Tibial nerve (tissue), 4 donors: ENCODE data around the gene CEP128. TPM values are rescaled to one million over a fixed set of nuclear protein-coding genes. Genes with fewer than 3 reads are reported as not detected.
A peak's percentile ranks its signal among the peaks of the same experiment; 100 is the strongest.

Source experiments
- DNase-seq, 2 donors: peaks; one replicate each; pipeline ENCODE4 v3.0.0-alpha.2; 2019; ENCODE audit warnings: low spot score in 2 of 2
- H3K27ac ChIP-seq, 4 donors: fragments of 200-600 bp; sonication (generic) in 3 of 4; one replicate each; pipeline ENCODE4 v1.5.1; 2017 to 2019; ENCODE audit warnings: mild to moderate bottlenecking in 1 of 4
- H3K27me3 ChIP-seq, 2 donors: fragments of 200-600 bp; sonication (generic) in 1 of 2; one replicate each; pipeline versions ENCODE4 v1.5.1 to v1.6.0; 2017 to 2019
- H3K36me3 ChIP-seq, 3 donors: fragments of 200-600 bp; sonication (generic); one replicate each; pipeline ENCODE4 v1.5.1; 2018 to 2019
- H3K4me1 ChIP-seq, 4 donors: fragments of 200-600 bp; sonication (generic) in 3 of 4; one replicate each; pipeline ENCODE4 v1.5.1; 2017 to 2019
- H3K4me3 ChIP-seq, 4 donors: fragments of 200-600 bp; sonication (generic) in 3 of 4; one replicate each; pipeline ENCODE4 v1.5.1; 2017 to 2019; ENCODE audit warnings: mild to moderate bottlenecking in 1 of 4, moderate library complexity in 1 of 4
- H3K9me3 ChIP-seq, 4 donors: fragments of 200-600 bp; sonication (generic) in 3 of 4; one replicate each; pipeline ENCODE4 v1.5.1; 2017 to 2019
- CTCF ChIP-seq, 5 experiments: fragments of 200-600 bp in 3 of 5; fragments of 450-650 bp in 2 of 5; sonication (generic) in 3 of 5; IDR thresholded peaks; one replicate each; pipeline ENCODE4 v1.5.1; 2016 to 2019; ENCODE audit warnings: antibody characterized with exemption in 5 of 5, mild to moderate bottlenecking in 3 of 5, moderate library complexity in 2 of 5
- EP300 ChIP-seq, 2 donors: sonication (generic); formaldehyde crosslinking; IDR thresholded peaks; one replicate each; pipeline ENCODE4 v1.6.1; 2017; ENCODE audit warnings: antibody characterized with exemption in 2 of 2, mild to moderate bottlenecking in 1 of 2
- POLR2A ChIP-seq, 2 donors: fragments of 450-650 bp; IDR thresholded peaks; one replicate each; pipeline ENCODE4 v1.6.1; 2017; ENCODE audit warnings: antibody characterized with exemption in 2 of 2, mild to moderate bottlenecking in 2 of 2, moderate library complexity in 2 of 2
- WGBS, 2 donors: methylation state at CpG; one replicate each; pipeline ENCODE4 v1.1.5; 2018; 5-methylcytosine and 5-hydroxymethylcytosine counted together
- total RNA-seq, 4 donors: library from RNA; depleted of rRNA; stranded (reverse); fragments of >200 nt; gene quantifications; one replicate each; pipeline ENCODE4 v1.1.0, GENCODE V29; 2016

The CEP128 gene
- total RNA-seq, 4 donors from 2014 or later, result 7.3 to 13.9 (median 12.5) TPM

GRCh38 chr14:80958939-80959338 is 17.4 kb upstream of the CEP128 start:
- TF ChIP-seq POLR2A (IDR thresholded peaks at IDR 0.05) (no peak), CTCF (IDR thresholded peaks at IDR 0.05) (no peak), EP300 (IDR thresholded peaks at IDR 0.05) (no peak)
- H3K4me3 ChIP-seq, result no peak overlapping the region
- H3K4me1 ChIP-seq, result peaks cover 0 to 9% (median 7%) of the 10 kb centered on the region in 4 donors
- H3K36me3 ChIP-seq, result no peaks in the 10 kb centered on the region
- no peak overlapping the region for H3K27ac ChIP-seq
- H3K9me3 ChIP-seq, result no peaks in the 10 kb centered on the region
- peaks cover 0 to 11% of the 10 kb centered on the region in 2 donors for H3K27me3 ChIP-seq
- WGBS, 2 donors, result 80 to 88% methylated on average over 3 of the region's 3 CpGs
- no peak for DNase-seq

- TF ChIP-seq CTCF (IDR thresholded peaks at IDR 0.05) (no peak), EP300 (IDR thresholded peaks at IDR 0.05) (no peak), POLR2A (IDR thresholded peaks at IDR 0.05) (no peak)
- WGBS, 2 donors, result 69 to 70% methylated on average over 2 of the region's 2 CpGs
Observed at GRCh38 chr14:80958226-80958625, 16.7 kb upstream of the CEP128 start.

GRCh38 chr14:80957613-80958012 is 16.1 kb upstream of the CEP128 start:
- Histone ChIP-seq H3K36me3 (no peaks in the 10 kb centered on the region), H3K4me3 (no peak overlapping the region), H3K27me3 (peaks cover 0 to 11% of the 10 kb centered on the region in 2 donors), H3K27ac (no peak overlapping the region), H3K9me3 (no peaks in the 10 kb centered on the region), H3K4me1 (peaks cover 0 to 9% (median 7%) of the 10 kb centered on the region in 4 donors)
- TF ChIP-seq POLR2A (IDR thresholded peaks at IDR 0.05), result no peak
- TF ChIP-seq EP300 (IDR thresholded peaks at IDR 0.05), result no peak
- TF ChIP-seq CTCF (IDR thresholded peaks at IDR 0.05), result no peak
- 79 to 83% methylated on average over 2 of the region's 2 CpGs for WGBS, 2 donors
- DNase-seq, result no peak

More at GRCh38 chr14:80958226-80958625, 16.7 kb upstream of the CEP128 start:
- no peak overlapping the region for H3K4me3 ChIP-seq
- H3K27ac ChIP-seq, result no peak overlapping the region
- H3K4me1 ChIP-seq, result peaks cover 0 to 9% (median 7%) of the 10 kb centered on the region in 4 donors
- no peak for DNase-seq
- no peaks in the 10 kb centered on the region for H3K36me3 ChIP-seq
- H3K27me3 ChIP-seq, result peaks cover 0 to 11% of the 10 kb centered on the region in 2 donors
- no peaks in the 10 kb centered on the region for H3K9me3 ChIP-seq

- peaks cover 0 to 11% of the 10 kb centered on the region in 2 donors for H3K27me3 ChIP-seq
- no peaks in the 10 kb centered on the region for H3K36me3 ChIP-seq
- TF ChIP-seq EP300 (IDR thresholded peaks at IDR 0.05) (no peak), POLR2A (IDR thresholded peaks at IDR 0.05) (no peak)
- 50 to 75% methylated on average over 1 of the region's 1 CpG for WGBS, 2 donors
- H3K9me3 ChIP-seq, result no peaks in the 10 kb centered on the region
- H3K27ac ChIP-seq, result no peak overlapping the region
- peak in 1 of 2 donors; percentile 32 for DNase-seq
- no peak overlapping the region for H3K4me3 ChIP-seq
- H3K4me1 ChIP-seq, result peaks cover 0 to 9% (median 7%) of the 10 kb centered on the region in 4 donors
Observed at GRCh38 chr14:80956922-80957321, 15.4 kb upstream of the CEP128 start.

- Histone ChIP-seq H3K27ac (no peak overlapping the region), H3K4me1 (peaks cover 0 to 9% (median 7%) of the 10 kb centered on the region in 4 donors), H3K36me3 (no peaks in the 10 kb centered on the region), H3K27me3 (peaks cover 0 to 11% of the 10 kb centered on the region in 2 donors), H3K4me3 (no peak overlapping the region), H3K9me3 (no peaks in the 10 kb centered on the region)
- 74 to 89% methylated on average over 2 of the region's 2 CpGs for WGBS, 2 donors
- no peak for DNase-seq
- TF ChIP-seq EP300 (IDR thresholded peaks at IDR 0.05) (no peak), POLR2A (IDR thresholded peaks at IDR 0.05) (no peak), CTCF (IDR thresholded peaks at IDR 0.05) (no peak)
Observed at GRCh38 chr14:80956102-80956501, 14.6 kb upstream of the CEP128 start.
